Lower lobe of right lung (tissue), 2 donors: ENCODE data around the gene GNRH2. TPM values are rescaled to one million over a fixed set of nuclear protein-coding genes. Genes with fewer than 3 reads are reported as not detected.
A peak's percentile ranks its signal among the peaks of the same experiment; 100 is the strongest.

Experiments
- ATAC-seq, 2 donors: fragments of 200-7000 bp; cut with Tn5 transposase; one replicate each; pipeline ENCODE4 v1.9.1; 2020 to 2022; ENCODE audit warnings: mild to moderate bottlenecking in 2 of 2, moderate library complexity in 2 of 2
- DNase-seq: peaks from one replicate; pipeline ENCODE4 v3.0.0-alpha.2; 2020
- H3K27ac ChIP-seq: fragments of 200-600 bp; one replicate; pipeline ENCODE4 v1.8.0; 2022
- H3K27me3 ChIP-seq: fragments of 200-600 bp; one replicate; pipeline ENCODE4 v1.8.0; 2022; ENCODE audit warnings: low read depth
- H3K36me3 ChIP-seq: fragments of 200-600 bp; one replicate; pipeline ENCODE4 v1.8.0; 2022; ENCODE audit warnings: mild to moderate bottlenecking
- H3K4me1 ChIP-seq: fragments of 200-600 bp; one replicate; pipeline ENCODE4 v1.8.0; 2022
- H3K4me3 ChIP-seq: fragments of 200-600 bp; one replicate; pipeline ENCODE4 v1.8.0; 2022; ENCODE audit warnings: mild to moderate bottlenecking
- H3K9me3 ChIP-seq: fragments of 200-600 bp; one replicate; pipeline ENCODE4 v1.8.0; 2022
- intact Hi-C: fragments of 100-400 bp; cut with DNase I; formaldehyde crosslinking; loops from one replicate; pipeline ENCODE4 v1.11.0; 2022
- total RNA-seq: library from RNA; stranded (reverse); fragmentation: NEBNext Ultra II Directional; extraction: Animal tissue kit (Norgen Biotek cat#: 25700); gene quantifications from one replicate; pipeline ENCODE4 v1.2.1, GENCODE V29; 2021
- TF ChIP-seq, protein P1 (sequence below): fragments of 200-600 bp; IDR thresholded peaks from one replicate; pipeline ENCODE4 v1.8.0; 2022; ENCODE audit warnings: antibody characterized with exemption, mild to moderate bottlenecking
- donor health status: DM: no; HTN: yes; CAD: no; lungs with severe emphysema.

The GNRH2 gene
- total RNA-seq, 1 donor from 2014 or later, result not detected

- TF ChIP-seq, protein P1, sequence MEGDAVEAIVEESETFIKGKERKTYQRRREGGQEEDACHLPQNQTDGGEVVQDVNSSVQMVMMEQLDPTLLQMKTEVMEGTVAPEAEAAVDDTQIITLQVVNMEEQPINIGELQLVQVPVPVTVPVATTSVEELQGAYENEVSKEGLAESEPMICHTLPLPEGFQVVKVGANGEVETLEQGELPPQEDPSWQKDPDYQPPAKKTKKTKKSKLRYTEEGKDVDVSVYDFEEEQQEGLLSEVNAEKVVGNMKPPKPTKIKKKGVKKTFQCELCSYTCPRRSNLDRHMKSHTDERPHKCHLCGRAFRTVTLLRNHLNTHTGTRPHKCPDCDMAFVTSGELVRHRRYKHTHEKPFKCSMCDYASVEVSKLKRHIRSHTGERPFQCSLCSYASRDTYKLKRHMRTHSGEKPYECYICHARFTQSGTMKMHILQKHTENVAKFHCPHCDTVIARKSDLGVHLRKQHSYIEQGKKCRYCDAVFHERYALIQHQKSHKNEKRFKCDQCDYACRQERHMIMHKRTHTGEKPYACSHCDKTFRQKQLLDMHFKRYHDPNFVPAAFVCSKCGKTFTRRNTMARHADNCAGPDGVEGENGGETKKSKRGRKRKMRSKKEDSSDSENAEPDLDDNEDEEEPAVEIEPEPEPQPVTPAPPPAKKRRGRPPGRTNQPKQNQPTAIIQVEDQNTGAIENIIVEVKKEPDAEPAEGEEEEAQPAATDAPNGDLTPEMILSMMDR, result no peak
- peaks cover 22% of the 10 kb centered on the region for H3K27me3 ChIP-seq
- no peaks in the 10 kb centered on the region for H3K36me3 ChIP-seq
- DNase-seq (no peak), ATAC-seq (no peak)
- intact Hi-C loops, result no loop called here
- no peak overlapping the region for H3K27ac ChIP-seq
- no peaks in the 10 kb centered on the region for H3K9me3 ChIP-seq
- H3K4me3 ChIP-seq, result no peak overlapping the region
- H3K4me1 ChIP-seq, result peaks cover 9% of the 10 kb centered on the region
Measured at GRCh38 chr20:3068075-3068474, 24.7 kb downstream of the GNRH2 start.

- H3K9me3 ChIP-seq, result no peaks in the 10 kb centered on the region
- peak in 1 of 2 donors; percentile 24 for ATAC-seq
- no peak overlapping the region for H3K4me3 ChIP-seq
- DNase-seq, result no peak
- H3K36me3 ChIP-seq, result no peaks in the 10 kb centered on the region
- no peak overlapping the region for H3K27ac ChIP-seq
- peaks cover 23% of the 10 kb centered on the region for H3K27me3 ChIP-seq
- intact Hi-C loops, result no loop called here
- TF ChIP-seq, protein P1, result no peak
- H3K4me1 ChIP-seq, result peaks cover 9% of the 10 kb centered on the region
Measured at GRCh38 chr20:3068986-3069900, 25.8 kb downstream of the GNRH2 start.

GRCh38 chr20:3070725-3071124 lies 27.3 kb downstream of the GNRH2 start:
- H3K4me1 ChIP-seq, result peaks cover 9% of the 10 kb centered on the region
- peaks cover 23% of the 10 kb centered on the region for H3K27me3 ChIP-seq
- TF ChIP-seq, protein P1, result no peak
- no peak overlapping the region for H3K27ac ChIP-seq
- intact Hi-C loops, result no loop called here
- H3K4me3 ChIP-seq, result no peak overlapping the region
- no peaks in the 10 kb centered on the region for H3K9me3 ChIP-seq
- DNase-seq (no peak), ATAC-seq (no peak)
- no peaks in the 10 kb centered on the region for H3K36me3 ChIP-seq

GRCh38 chr20:3071266-3071609 lies 27.8 kb downstream of the GNRH2 start:
- Histone ChIP-seq H3K27ac (no peak overlapping the region), H3K4me3 (peak overlapping the region; percentile 59), H3K36me3 (no peaks in the 10 kb centered on the region), H3K27me3 (peaks cover 23% of the 10 kb centered on the region), H3K4me1 (peaks cover 9% of the 10 kb centered on the region), H3K9me3 (no peaks in the 10 kb centered on the region)
- no peak for ATAC-seq
- intact Hi-C loops, result no loop called here
- no peak for DNase-seq
- TF ChIP-seq, protein P1, result no peak

GRCh38 chr20:3071610-3072529 lies 28.4 kb downstream of the GNRH2 start, which contains the start of gene OXT:
OXT (plus strand) TSS chr20:3071620; CDS start chr20:3071656, 36 bp downstream.
- intact Hi-C loops, result no loop called here

More at GRCh38 chr20:3071610-3072529, 28.4 kb downstream of the GNRH2 start, which contains the start of gene OXT:
- Histone ChIP-seq H3K27ac (no peak within 1 kb of the TSS), H3K4me3 (peak within 1 kb of the TSS; percentile 59), H3K36me3 (no peaks in the 10 kb centered on the region), H3K9me3 (no peaks in the 10 kb centered on the region), H3K4me1 (peaks cover 9% of the 10 kb centered on the region), H3K27me3 (peaks cover 23% of the 10 kb centered on the region)
- TF ChIP-seq, protein P1, result no peak
- peak; percentile 71 to 76 for ATAC-seq
- peak; percentile 65 for DNase-seq
